ENCODE data around the gene MCAM.
A peak's percentile ranks its signal among the peaks of the same experiment; 100 is the strongest.

The MCAM gene

GRCh38 chr11:119316729-119317591 is at the start of gene MCAM:
TSS of gene MCAM (minus strand) at chr11:119317130. CDS start at chr11:119317101, 29 bp downstream.
- peak; percentile 9 for DNase-seq

DNA sequence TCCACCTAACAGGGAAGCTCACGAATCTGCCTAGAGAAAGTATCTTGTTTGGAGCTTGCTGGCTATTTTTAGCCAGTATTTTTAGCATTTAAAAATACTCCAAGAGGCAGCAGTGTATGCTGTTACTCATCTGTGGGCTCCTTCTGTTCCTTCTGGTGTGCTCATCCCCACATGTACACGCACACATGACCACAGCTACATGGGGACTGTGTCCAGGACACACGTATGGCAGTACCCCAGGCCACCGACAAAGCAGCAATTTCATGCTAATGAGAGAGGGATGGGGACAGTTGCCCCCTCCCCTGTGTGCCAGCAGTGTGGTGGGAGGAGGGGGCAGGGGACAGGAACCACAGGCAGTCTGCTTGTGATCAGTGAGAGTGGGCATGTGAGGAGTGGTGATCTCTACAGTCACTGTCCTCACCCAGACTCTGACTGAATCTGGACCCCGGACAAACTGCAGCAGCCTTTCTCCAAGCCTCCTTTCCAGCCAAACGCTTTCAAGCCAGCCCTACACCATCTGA is 48.2 kb upstream of the MCAM start:
- DNase-seq, result no peak

GRCh38 chr11:119363851-119364590 is 47.1 kb upstream of the MCAM start:
- no peak for DNase-seq

GRCh38 chr11:119363081-119363850 is 46.3 kb upstream of the MCAM start:
- no peak for DNase-seq

DNA sequence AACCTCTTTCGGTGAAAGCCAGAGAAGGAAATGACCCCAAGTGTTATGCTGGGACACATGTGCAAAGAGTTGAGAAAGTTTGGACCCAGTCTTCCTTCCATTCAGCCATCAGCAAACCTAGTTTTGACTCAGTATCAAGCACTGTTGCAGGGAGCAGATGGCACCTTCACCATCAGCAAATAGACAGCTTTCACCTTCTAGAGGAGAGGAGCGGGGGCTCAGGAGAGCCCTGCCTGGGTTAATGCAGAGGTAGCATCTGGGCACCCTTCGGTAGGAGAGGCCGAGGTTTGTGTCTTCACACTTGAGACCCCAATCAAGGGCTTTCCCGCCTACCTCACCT is 45.8 kb upstream of the MCAM start:
- no peak for DNase-seq

- DNase-seq, result no peak
These were observed 45.2 kb upstream of the MCAM start for GRCh38 chr11:119361941-119362725.

- no peak for DNase-seq
These were observed 44.3 kb upstream of the MCAM start for GRCh38 chr11:119361056-119361787.

- DNase-seq, result no peak
These were observed 42.7 kb upstream of the MCAM start for GRCh38 chr11:119359365-119360214.

DNA sequence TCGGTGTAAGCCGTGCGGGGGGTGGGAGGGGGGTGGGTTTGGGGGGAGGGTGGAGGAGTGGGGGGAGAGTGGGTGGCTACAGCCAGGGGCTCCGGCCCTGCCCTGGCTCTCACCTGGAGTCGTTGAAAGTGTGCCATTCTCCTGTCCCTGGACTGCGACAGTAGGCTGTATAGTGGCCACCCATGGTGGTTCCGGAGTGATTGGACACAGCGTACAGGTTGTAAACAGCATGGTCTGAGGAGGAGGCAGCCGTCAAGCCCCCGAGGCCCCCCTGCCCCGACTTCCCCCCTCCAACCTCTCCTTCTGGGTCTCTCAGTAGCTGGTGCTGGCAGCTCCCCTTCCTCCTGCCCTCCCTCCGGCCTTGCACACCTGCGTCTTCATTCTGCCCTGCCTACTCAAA is 40.1 kb upstream of the MCAM start:
- no peak for DNase-seq

DNA sequence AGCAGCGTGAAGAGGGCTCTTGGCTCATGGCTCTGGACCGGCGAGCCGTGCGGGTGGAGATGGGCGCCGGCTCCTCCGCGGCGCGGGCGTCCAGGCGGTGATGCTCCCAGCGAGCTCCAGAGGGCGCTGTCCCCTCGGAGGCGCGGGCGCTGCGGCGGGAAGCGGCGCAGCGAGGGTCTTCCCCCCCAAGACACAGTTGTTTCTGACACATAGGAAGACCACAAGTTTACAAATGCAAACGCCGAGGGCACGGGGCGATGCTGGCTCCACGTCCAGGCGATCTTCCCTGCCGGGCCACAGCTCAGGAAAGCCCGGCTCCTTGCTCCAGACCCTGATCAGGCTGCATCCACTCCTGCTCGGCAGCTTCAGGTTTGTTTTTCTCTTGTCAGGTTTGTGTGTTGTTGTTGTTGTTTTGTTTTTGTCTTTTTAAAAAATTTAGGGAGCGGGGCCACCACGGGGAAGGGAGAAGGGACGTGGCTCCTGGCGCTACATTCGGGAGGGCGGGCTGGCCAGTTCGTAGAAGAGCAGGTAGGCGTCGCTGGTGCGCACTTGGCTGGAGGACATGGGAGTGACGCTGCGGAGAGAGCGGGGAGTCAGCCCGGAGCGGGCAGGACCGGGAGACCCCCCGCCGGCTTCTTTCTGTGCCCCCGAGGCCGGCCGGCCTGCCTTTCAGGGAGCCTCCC is 39.6 kb upstream of the MCAM start:
- DNase-seq, result peak; percentile 12

DNA sequence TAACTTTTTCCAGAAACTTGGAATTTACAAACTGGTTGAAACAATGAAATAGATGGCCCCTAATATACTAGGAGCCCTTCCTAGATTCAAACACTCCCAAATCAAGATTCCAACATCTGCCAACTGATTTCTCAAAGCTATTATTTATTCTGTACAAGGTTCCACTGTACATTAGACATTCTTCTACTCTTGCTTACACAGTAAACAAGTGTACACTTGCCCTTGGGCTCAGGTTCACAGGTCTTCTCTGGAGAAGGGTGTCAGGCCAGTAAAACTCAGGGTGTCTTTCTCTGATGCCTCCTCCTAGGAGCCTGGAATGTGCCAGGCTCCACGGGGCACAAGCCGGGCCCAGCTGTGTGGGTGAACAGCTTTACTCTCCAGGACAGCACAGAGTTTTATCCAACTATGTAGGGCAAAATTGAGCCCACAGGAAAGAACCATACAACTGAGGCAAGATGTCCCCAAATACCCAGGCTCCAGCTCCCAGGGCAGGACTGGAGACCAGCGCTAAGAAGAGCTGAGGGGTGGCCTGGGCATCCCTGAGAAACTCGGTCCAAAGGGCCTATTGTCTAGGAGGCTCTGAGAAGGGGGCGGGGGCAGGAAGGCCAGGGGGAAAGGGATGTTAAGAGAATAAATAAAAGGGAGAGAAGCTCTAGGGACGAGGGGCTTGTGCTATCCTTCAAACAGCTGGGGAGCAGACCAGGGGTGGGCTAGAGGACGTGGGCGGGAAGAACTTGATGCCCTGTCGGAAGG is 38.3 kb upstream of the MCAM start:
- DNase-seq, result no peak

GRCh38 chr11:119352857-119353260 is 35.9 kb upstream of the MCAM start:
- DNase-seq, result peak; percentile 65

DNA sequence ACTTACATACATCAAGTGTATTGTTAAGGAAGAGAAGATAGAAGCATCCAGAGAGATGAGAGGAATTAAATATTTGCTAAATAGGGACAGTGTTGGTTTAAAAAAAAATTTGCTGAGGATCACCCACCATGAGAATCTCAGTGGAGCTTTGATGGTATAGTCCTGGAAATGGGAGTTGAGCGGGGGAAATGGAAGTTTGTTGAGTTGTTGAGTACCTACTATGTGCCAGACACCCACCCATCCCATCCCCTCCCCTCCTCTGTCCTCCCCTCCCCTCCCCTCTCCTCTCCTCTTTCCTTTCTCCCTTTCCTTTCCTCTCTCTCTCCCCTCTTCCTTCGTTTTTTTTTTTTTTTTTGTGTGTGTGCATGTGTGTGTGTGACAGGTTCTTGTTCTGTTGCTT is 34.3 kb upstream of the MCAM start:
- no peak for DNase-seq

DNA sequence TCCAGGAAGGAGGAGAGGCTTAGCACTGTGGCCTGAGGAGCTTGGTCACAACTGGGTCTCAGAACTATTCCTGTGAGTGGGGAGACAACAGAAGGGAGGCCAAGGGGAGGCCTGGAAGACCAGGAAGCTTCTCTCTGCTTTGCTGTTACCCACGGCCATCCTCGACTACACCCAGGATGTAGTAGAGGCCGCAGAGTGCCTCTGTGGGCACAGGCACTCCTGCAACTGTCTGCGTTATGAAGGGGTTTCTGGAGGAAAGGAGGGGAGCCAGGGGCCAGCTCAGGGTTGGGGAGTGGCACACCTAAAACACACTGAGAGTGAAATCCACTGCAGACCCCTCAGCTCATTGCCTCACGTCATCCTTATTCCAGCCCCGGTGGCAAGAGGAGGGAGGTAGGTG is 33.4 kb upstream of the MCAM start:
- no peak for DNase-seq

GRCh38 chr11:119347940-119348605 is 31.1 kb upstream of the MCAM start:
- DNase-seq, result no peak

- DNase-seq, result no peak
These were observed 30.3 kb upstream of the MCAM start for GRCh38 chr11:119347242-119347641.

- DNase-seq, result no peak
These were observed 29.7 kb upstream of the MCAM start, which contains the start of gene MFRP for GRCh38 chr11:119346605-119347004. TSS of gene MFRP (minus strand) at chr11:119346705. CDS start at chr11:119346513, 192 bp downstream.

- DNase-seq, result no peak
These were observed 28.8 kb upstream of the MCAM start for GRCh38 chr11:119345685-119346084.
